OCI-LY7 (cell line): ENCODE measurements around the gene RPL3.

Experiments
- CTCF ChIP-seq: fragments of 200-600 bp; sonication (generic); conservative IDR thresholded peaks from 2 replicates; pipeline ENCODE4 v1.5.1; 2014; ENCODE audit warnings: mild to moderate bottlenecking, antibody characterized with exemption, low read length, moderate library complexity, mixed read lengths
- EZH2phosphoT487 ChIP-seq: fragments of 200-600 bp; sonication (generic); IDR thresholded peaks from 2 replicates; pipeline ENCODE4 v1.6.1; 2018; ENCODE audit warnings: low read depth, borderline replicate concordance, mild to moderate bottlenecking, mixed run types, antibody characterized with exemption, low read length, moderate library complexity, mixed read lengths

GRCh38 chr22:39348909-39349505, 29.6 kb upstream of the RPL3 start:
- no peak for TF ChIP-seq CTCF
- TF ChIP-seq EZH2phosphoT487 = no peak
